Suprapubic skin (tissue), 4 donors: ENCODE data around the gene RBM46. TPM values are rescaled to one million over a fixed set of nuclear protein-coding genes. Genes with fewer than 3 reads are reported as not detected.

Source experiments
- DNase-seq, 2 donors: peaks; one replicate each; pipeline ENCODE4 v3.0.0-alpha.2; 2019; ENCODE audit warnings: low spot score in 2 of 2
- H3K27ac ChIP-seq: fragments of 200-600 bp; sonication (generic); one replicate; pipeline ENCODE4 v1.5.1; 2019
- H3K27me3 ChIP-seq: fragments of 200-600 bp; sonication (generic); one replicate; pipeline ENCODE4 v1.5.1; 2019
- H3K36me3 ChIP-seq: fragments of 200-600 bp; sonication (generic); one replicate; pipeline ENCODE4 v1.5.1; 2019
- H3K4me1 ChIP-seq: fragments of 200-600 bp; sonication (generic); one replicate; pipeline ENCODE4 v1.5.1; 2019
- H3K4me3 ChIP-seq: fragments of 200-600 bp; sonication (generic); one replicate; pipeline ENCODE4 v1.5.1; 2019; ENCODE audit warnings: mild to moderate bottlenecking
- H3K9me3 ChIP-seq: fragments of 200-600 bp; sonication (generic); one replicate; pipeline ENCODE4 v1.5.1; 2019
- CTCF ChIP-seq, 2 donors: fragments of 200-600 bp in 1 of 2; fragments of 450-650 bp in 1 of 2; sonication (generic) in 1 of 2; IDR thresholded peaks; one replicate each; pipeline ENCODE4 v1.5.1; 2016 to 2019; ENCODE audit warnings: antibody characterized with exemption in 2 of 2, mild to moderate bottlenecking in 1 of 2, moderate library complexity in 1 of 2
- EP300 ChIP-seq: sonication (generic); formaldehyde crosslinking; IDR thresholded peaks from one replicate; pipeline ENCODE4 v1.6.1; 2017; ENCODE audit warnings: antibody characterized with exemption
- POLR2A ChIP-seq, 2 donors: fragments of 450-650 bp; IDR thresholded peaks; one replicate each; pipeline ENCODE4 v1.6.1; 2017; ENCODE audit warnings: antibody characterized with exemption in 2 of 2, mild to moderate bottlenecking in 2 of 2, moderate library complexity in 2 of 2
- POLR2AphosphoS5 ChIP-seq, 3 donors: sonication (generic); formaldehyde crosslinking; IDR thresholded peaks; one replicate each; pipeline ENCODE4 v1.6.1; 2017; ENCODE audit warnings: antibody characterized with exemption in 3 of 3
- WGBS: methylation state at CpG from one replicate; pipeline ENCODE4 v1.1.5; 2018; 5-methylcytosine and 5-hydroxymethylcytosine counted together
- total RNA-seq, 4 donors: library from RNA; depleted of rRNA; stranded (reverse); fragments of >200 nt; gene quantifications; one replicate each; pipeline ENCODE4 v1.1.0, GENCODE V29; 2016

RBM46 gene
- total RNA-seq, 4 donors from 2014 or later: not detected

GRCh38 chr4:154836513-154836912 lies 55.4 kb downstream of the RBM46 start:
- Histone ChIP-seq H3K27ac (no peak overlapping the region), H3K4me3 (no peak overlapping the region), H3K36me3 (no peaks in the 10 kb centered on the region), H3K9me3 (peaks cover 3% of the 10 kb centered on the region), H3K27me3 (no peaks in the 10 kb centered on the region), H3K4me1 (no peaks in the 10 kb centered on the region)
- 18% methylated on average over 3 of the region's 3 CpGs for WGBS
- no peak for TF ChIP-seq EP300
- TF ChIP-seq CTCF (IDR thresholded peaks at IDR 0.05): no peak
- no peak for TF ChIP-seq POLR2AphosphoS5 (IDR thresholded peaks at IDR 0.05)
- no peak for TF ChIP-seq POLR2A (IDR thresholded peaks at IDR 0.05)
- DNase-seq: no peak

- DNase-seq: no peak
- Histone ChIP-seq H3K36me3 (no peaks in the 10 kb centered on the region), H3K27ac (no peak overlapping the region), H3K4me3 (no peak overlapping the region), H3K9me3 (peaks cover 3% of the 10 kb centered on the region), H3K4me1 (no peaks in the 10 kb centered on the region), H3K27me3 (no peaks in the 10 kb centered on the region)
- TF ChIP-seq POLR2AphosphoS5 (IDR thresholded peaks at IDR 0.05) (no peak), POLR2A (IDR thresholded peaks at IDR 0.05) (no peak)
- 88% methylated on average over 3 of the region's 3 CpGs for WGBS
Observed at GRCh38 chr4:154838155-154838554, 57.1 kb downstream of the RBM46 start.

- DNase-seq: no peak
- no peaks in the 10 kb centered on the region for H3K4me1 ChIP-seq
- H3K9me3 ChIP-seq: peaks cover 3% of the 10 kb centered on the region
- no peaks in the 10 kb centered on the region for H3K27me3 ChIP-seq
- no peak overlapping the region for H3K27ac ChIP-seq
- H3K36me3 ChIP-seq: no peaks in the 10 kb centered on the region
- 75% methylated on average over 8 of the region's 8 CpGs for WGBS
- TF ChIP-seq CTCF (IDR thresholded peaks at IDR 0.05) (no peak), POLR2A (IDR thresholded peaks at IDR 0.05) (no peak), POLR2AphosphoS5 (IDR thresholded peaks at IDR 0.05) (no peak), EP300 (no peak)
- no peak overlapping the region for H3K4me3 ChIP-seq
Observed at GRCh38 chr4:154838694-154839093, 57.6 kb downstream of the RBM46 start.

- DNase-seq: no peak
- WGBS: 65% methylated on average over 2 of the region's 2 CpGs
- Histone ChIP-seq H3K36me3 (no peaks in the 10 kb centered on the region), H3K4me1 (no peaks in the 10 kb centered on the region), H3K9me3 (no peaks in the 10 kb centered on the region), H3K27ac (no peak overlapping the region), H3K27me3 (no peaks in the 10 kb centered on the region), H3K4me3 (no peak overlapping the region)
- TF ChIP-seq POLR2AphosphoS5 (IDR thresholded peaks at IDR 0.05): no peak
- no peak for TF ChIP-seq EP300
- no peak for TF ChIP-seq CTCF (IDR thresholded peaks at IDR 0.05)
- no peak for TF ChIP-seq POLR2A (IDR thresholded peaks at IDR 0.05)
Observed at GRCh38 chr4:154854362-154854761, 73.3 kb downstream of the RBM46 start.

- H3K27me3 ChIP-seq: no peaks in the 10 kb centered on the region
- peaks cover 1% of the 10 kb centered on the region for H3K9me3 ChIP-seq
- no peaks in the 10 kb centered on the region for H3K4me1 ChIP-seq
- 88% methylated on average over 1 of the region's 1 CpG for WGBS
- TF ChIP-seq POLR2AphosphoS5 (IDR thresholded peaks at IDR 0.05) (no peak), CTCF (IDR thresholded peaks at IDR 0.05) (no peak), EP300 (no peak), POLR2A (IDR thresholded peaks at IDR 0.05) (no peak)
- DNase-seq: no peak
- no peak overlapping the region for H3K27ac ChIP-seq
- H3K4me3 ChIP-seq: no peak overlapping the region
- H3K36me3 ChIP-seq: no peaks in the 10 kb centered on the region
Observed at GRCh38 chr4:154858166-154858565, 77.1 kb downstream of the RBM46 start.
